K562 (cell line): ENCODE measurements around the gene PKD1. TPM values are rescaled to one million over a fixed set of nuclear protein-coding genes. Genes with fewer than 3 reads are reported as not detected.

Source experiments
- LEF1 ChIP-seq: fragments of 450-650 bp; IDR thresholded peaks from 2 replicates; pipeline ENCODE4 v1.6.1; 2016; ENCODE audit warnings: mild to moderate bottlenecking
- NFIX ChIP-seq: fragments of 250-450 bp; sonication (Bioruptor Pico); IDR thresholded peaks from 2 replicates; pipeline ENCODE4 v1.4.0; 2020; ENCODE audit warnings: low read depth, mild to moderate bottlenecking, moderate library complexity
- NR4A1 ChIP-seq, 2 experiments: fragments of 250-450 bp in 1 of 2; fragments of 450-650 bp in 1 of 2; sonication (Bioruptor Pico) in 1 of 2; IDR thresholded peaks; 2 replicates each; pipeline versions ENCODE4 v1.4.0 to v1.6.1; 2016 to 2020; ENCODE audit warnings: mild to moderate bottlenecking in 2 of 2, missing compliant biosample characterization in 1 of 2, missing genetic modification characterization in 1 of 2, moderate library complexity in 1 of 2
- RBFOX2 ChIP-seq: fragments of 200-400 bp; formaldehyde crosslinking; IDR thresholded peaks from 2 replicates; pipeline ENCODE4 v1.6.1; 2017; ENCODE audit warnings: low read depth, mild to moderate bottlenecking, low read length, moderate library complexity
- RFX5 ChIP-seq: IDR thresholded peaks from 2 replicates; pipeline ENCODE4 v1.6.1; 2011; ENCODE audit warnings: low read depth, mild to moderate bottlenecking, improper control_type of control experiment, low read length
- ZBED1 ChIP-seq: IDR thresholded peaks from 2 replicates; pipeline ENCODE4 v1.6.1; 2014
- ZNF232 ChIP-seq: sonication (generic); formaldehyde crosslinking; IDR thresholded peaks from 2 replicates; pipeline ENCODE4 v1.8.0; 2022; ENCODE audit warnings: mild to moderate bottlenecking, missing genetic modification reagents
- ZNF384 ChIP-seq: IDR thresholded peaks from 2 replicates; pipeline ENCODE4 v1.6.1; 2012; ENCODE audit warnings: low read depth, low read length, improper control_type of control experiment
- polyA plus RNA-seq, 8 experiments: library from polyadenylated mRNA; depleted of rRNA in 4 of 8; stranded (reverse) in 5 of 8; unstranded in 3 of 8; fragments of >200 nt; fragmentation: Nextera tagmentation in 2 of 8; fragmentation: Illumina TruSeq in 1 of 8; extraction: Ambion mirVana in 2 of 8; extraction: Trizol in 1 of 8; gene quantifications; 2 replicates each; pipeline versions ENCODE4 v1.2.1 to v1.2.3, GENCODE V29; 2011 to 2014; ENCODE audit warnings: inconsistent platforms in 1 of 8, missing spikeins in 1 of 8
- total RNA-seq, 7 experiments: library from RNA; depleted of rRNA in 6 of 7; stranded (reverse); fragments of >200 nt in 6 of 7; fragmentation: Illumina TruSeq in 2 of 7; extraction: Trizol in 2 of 7; gene quantifications; 2 replicates each; pipeline versions ENCODE4 v1.2.1 to v1.2.3, GENCODE V29; 2011 to 2021; ENCODE audit warnings: low replicate concordance in 1 of 7
- TF ChIP-seq, protein P1 (sequence below): conservative IDR thresholded peaks from 2 replicates; pipeline ENCODE4 v1.6.1; 2011; ENCODE audit warnings: low read depth, mild to moderate bottlenecking, low read length; ENCODE audit not compliant: control insufficient read depth
- TF ChIP-seq, protein P2 (sequence below): sonication (generic); formaldehyde crosslinking; IDR thresholded peaks from 2 replicates; pipeline ENCODE4 v1.8.0; 2023; ENCODE audit warnings: mild to moderate bottlenecking, missing genetic modification reagents
- TF ChIP-seq, protein P3 (sequence below), 2 experiments: fragments of 450-650 bp; IDR thresholded peaks; 2 replicates each; pipeline ENCODE4 v1.6.1; 2016
- TF ChIP-seq, protein P4 (sequence below), 2 experiments: fragments of 450-650 bp; IDR thresholded peaks; 2 replicates each; pipeline ENCODE4 v1.6.1; 2018; ENCODE audit warnings: mild to moderate bottlenecking in 2 of 2, low read depth in 1 of 2; ENCODE audit not compliant: partially characterized antibody in 2 of 2

Gene PKD1
- total and polyA plus RNA-seq, 9 of the 15 experiments (the other 6 are each of a cell fraction or from before 2014, with no cell fraction given): 0.23 to 93.5 (median 12.6) TPM

DNA sequence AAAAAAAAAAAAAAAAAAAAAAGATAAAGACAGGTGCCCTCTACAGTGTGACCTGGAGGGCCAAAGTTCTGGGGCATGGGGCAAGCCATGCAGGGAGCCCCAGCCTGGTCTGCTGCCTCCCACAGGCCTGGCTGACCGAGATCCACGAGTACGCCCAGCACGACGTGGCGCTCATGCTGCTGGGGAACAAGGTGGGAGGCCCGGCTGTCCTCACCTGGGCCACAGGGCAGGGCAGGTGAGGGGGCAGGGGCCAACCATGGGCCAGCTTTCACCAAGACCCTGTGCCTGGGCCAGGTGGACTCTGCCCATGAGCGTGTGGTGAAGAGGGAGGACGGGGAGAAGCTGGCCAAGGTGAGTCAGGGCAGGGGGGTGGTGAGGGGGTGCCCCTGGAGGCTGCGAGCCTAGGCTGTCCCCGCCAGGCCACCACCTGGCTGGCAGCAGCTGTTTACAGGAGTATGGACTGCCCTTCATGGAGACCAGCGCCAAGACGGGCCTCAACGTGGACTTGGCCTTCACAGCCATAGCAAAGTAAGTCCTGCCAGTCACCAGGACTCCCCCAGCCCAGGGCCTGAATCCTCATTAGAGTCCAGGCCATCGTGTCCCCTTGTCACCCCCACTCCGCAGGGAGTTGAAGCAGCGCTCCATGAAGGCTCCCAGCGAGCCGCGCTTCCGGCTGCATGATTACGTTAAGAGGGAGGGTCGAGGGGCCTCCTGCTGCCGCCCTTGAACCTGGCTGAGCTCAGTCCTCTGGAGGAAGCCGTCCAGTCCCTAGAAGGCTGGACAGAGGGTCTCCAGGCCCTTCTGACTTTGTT lies 17.2 kb upstream of the PKD1 start (continued):
- TF ChIP-seq, protein P1, sequence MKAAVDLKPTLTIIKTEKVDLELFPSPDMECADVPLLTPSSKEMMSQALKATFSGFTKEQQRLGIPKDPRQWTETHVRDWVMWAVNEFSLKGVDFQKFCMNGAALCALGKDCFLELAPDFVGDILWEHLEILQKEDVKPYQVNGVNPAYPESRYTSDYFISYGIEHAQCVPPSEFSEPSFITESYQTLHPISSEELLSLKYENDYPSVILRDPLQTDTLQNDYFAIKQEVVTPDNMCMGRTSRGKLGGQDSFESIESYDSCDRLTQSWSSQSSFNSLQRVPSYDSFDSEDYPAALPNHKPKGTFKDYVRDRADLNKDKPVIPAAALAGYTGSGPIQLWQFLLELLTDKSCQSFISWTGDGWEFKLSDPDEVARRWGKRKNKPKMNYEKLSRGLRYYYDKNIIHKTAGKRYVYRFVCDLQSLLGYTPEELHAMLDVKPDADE: peak; percentile 5
- TF ChIP-seq ZNF384 (peak; percentile 86), NFIX (CRISPR knock-in tag) (no peak), NR4A1 (CRISPR knock-in tag; IDR thresholded peaks at IDR 0.05) (no peak), NR4A1 (tag; IDR thresholded peaks at IDR 0.05) (0 out of 2 replicates have a peak, but pooled peaks have one; percentile 19), RFX5 (no peak; the same call in 1 of the 2 replicates), LEF1 (no peak), ZBED1 (no peak), ZNF232 (CRISPR knock-in tag) (no peak), RBFOX2 (peak; percentile 90)
- TF ChIP-seq, protein P2, sequence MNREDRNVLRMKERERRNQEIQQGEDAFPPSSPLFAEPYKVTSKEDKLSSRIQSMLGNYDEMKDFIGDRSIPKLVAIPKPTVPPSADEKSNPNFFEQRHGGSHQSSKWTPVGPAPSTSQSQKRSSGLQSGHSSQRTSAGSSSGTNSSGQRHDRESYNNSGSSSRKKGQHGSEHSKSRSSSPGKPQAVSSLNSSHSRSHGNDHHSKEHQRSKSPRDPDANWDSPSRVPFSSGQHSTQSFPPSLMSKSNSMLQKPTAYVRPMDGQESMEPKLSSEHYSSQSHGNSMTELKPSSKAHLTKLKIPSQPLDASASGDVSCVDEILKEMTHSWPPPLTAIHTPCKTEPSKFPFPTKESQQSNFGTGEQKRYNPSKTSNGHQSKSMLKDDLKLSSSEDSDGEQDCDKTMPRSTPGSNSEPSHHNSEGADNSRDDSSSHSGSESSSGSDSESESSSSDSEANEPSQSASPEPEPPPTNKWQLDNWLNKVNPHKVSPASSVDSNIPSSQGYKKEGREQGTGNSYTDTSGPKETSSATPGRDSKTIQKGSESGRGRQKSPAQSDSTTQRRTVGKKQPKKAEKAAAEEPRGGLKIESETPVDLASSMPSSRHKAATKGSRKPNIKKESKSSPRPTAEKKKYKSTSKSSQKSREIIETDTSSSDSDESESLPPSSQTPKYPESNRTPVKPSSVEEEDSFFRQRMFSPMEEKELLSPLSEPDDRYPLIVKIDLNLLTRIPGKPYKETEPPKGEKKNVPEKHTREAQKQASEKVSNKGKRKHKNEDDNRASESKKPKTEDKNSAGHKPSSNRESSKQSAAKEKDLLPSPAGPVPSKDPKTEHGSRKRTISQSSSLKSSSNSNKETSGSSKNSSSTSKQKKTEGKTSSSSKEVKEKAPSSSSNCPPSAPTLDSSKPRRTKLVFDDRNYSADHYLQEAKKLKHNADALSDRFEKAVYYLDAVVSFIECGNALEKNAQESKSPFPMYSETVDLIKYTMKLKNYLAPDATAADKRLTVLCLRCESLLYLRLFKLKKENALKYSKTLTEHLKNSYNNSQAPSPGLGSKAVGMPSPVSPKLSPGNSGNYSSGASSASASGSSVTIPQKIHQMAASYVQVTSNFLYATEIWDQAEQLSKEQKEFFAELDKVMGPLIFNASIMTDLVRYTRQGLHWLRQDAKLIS (CRISPR knock-in tag): no peak; the same call in 1 of the 2 replicates
- TF ChIP-seq, protein P3, sequence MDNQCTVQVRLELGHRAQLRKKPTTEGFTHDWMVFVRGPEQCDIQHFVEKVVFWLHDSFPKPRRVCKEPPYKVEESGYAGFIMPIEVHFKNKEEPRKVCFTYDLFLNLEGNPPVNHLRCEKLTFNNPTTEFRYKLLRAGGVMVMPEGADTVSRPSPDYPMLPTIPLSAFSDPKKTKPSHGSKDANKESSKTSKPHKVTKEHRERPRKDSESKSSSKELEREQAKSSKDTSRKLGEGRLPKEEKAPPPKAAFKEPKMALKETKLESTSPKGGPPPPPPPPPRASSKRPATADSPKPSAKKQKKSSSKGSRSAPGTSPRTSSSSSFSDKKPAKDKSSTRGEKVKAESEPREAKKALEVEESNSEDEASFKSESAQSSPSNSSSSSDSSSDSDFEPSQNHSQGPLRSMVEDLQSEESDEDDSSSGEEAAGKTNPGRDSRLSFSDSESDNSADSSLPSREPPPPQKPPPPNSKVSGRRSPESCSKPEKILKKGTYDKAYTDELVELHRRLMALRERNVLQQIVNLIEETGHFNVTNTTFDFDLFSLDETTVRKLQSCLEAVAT (IDR thresholded peaks at IDR 0.05): no peak
- TF ChIP-seq, protein P4, sequence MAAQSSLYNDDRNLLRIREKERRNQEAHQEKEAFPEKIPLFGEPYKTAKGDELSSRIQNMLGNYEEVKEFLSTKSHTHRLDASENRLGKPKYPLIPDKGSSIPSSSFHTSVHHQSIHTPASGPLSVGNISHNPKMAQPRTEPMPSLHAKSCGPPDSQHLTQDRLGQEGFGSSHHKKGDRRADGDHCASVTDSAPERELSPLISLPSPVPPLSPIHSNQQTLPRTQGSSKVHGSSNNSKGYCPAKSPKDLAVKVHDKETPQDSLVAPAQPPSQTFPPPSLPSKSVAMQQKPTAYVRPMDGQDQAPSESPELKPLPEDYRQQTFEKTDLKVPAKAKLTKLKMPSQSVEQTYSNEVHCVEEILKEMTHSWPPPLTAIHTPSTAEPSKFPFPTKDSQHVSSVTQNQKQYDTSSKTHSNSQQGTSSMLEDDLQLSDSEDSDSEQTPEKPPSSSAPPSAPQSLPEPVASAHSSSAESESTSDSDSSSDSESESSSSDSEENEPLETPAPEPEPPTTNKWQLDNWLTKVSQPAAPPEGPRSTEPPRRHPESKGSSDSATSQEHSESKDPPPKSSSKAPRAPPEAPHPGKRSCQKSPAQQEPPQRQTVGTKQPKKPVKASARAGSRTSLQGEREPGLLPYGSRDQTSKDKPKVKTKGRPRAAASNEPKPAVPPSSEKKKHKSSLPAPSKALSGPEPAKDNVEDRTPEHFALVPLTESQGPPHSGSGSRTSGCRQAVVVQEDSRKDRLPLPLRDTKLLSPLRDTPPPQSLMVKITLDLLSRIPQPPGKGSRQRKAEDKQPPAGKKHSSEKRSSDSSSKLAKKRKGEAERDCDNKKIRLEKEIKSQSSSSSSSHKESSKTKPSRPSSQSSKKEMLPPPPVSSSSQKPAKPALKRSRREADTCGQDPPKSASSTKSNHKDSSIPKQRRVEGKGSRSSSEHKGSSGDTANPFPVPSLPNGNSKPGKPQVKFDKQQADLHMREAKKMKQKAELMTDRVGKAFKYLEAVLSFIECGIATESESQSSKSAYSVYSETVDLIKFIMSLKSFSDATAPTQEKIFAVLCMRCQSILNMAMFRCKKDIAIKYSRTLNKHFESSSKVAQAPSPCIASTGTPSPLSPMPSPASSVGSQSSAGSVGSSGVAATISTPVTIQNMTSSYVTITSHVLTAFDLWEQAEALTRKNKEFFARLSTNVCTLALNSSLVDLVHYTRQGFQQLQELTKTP (IDR thresholded peaks at IDR 0.05; ENCODE audit: low read depth in 1 of 2, partially characterized antibody in 2 of 2): no peak
